ENCODE measurements around the gene ASPSCR1. TPM values are rescaled to one million over a fixed set of nuclear protein-coding genes. Genes with fewer than 3 reads are reported as not detected.

Gene ASPSCR1
- total and polyA plus RNA-seq, 2 donors (not counting 1 experiment from before 2014, with no cell fraction given) = 6.3 to 35.7 TPM

DNA sequence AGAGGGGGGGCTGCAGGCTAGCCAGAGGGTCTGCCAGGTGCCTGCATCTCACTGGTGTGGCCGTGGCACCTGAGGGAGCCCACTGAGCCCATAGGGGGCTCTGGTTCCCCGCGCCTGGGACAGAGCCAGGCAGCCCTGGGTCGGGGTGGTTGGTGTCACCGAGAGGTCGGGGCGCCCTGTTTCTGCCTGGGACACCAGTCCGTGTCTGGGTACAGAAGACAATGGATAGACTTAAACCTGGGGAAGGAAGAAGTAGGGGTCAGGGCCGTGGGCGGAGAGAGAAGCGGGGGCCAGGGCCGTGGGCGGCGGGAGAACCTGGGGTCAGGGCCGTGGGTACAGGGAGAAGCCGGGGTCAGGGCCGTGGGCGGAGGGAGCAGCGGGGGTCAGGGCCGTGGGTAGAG lies 71.1 kb downstream of the ASPSCR1 start:
- H2AFZ ChIP-seq (ENCODE audit: low read length) = no peak overlapping the region
- no peaks in the 10 kb centered on the region for H4K20me1 ChIP-seq (ENCODE audit: control insufficient read depth, extremely low read depth, insufficient read depth, low read length)
- no peak overlapping the region for H3K4me3 ChIP-seq (replicated peaks in 1 of 4; ENCODE audit: control extremely low read depth in 1 of 4, insufficient read depth in 1 of 4, low read depth in 3 of 4, low read length in 4 of 4)
- peaks cover 22% of the 10 kb centered on the region for H3K36me3 ChIP-seq (ENCODE audit: control insufficient read depth, insufficient read depth, low read length)
- H3K27me3 ChIP-seq (ENCODE audit: control insufficient read depth, insufficient read depth, low read length) = no peaks in the 10 kb centered on the region
- no peak overlapping the region for H3K9ac ChIP-seq (ENCODE audit: insufficient read depth, low read length)
- TF ChIP-seq EZH2 (IDR thresholded peaks at IDR 0.05; ENCODE audit: low read length, missing control alignments) = no peak
- no peak for DNase-seq (ENCODE audit: low read depth in 2 of 2)
- H3K9me3 ChIP-seq (ENCODE audit: control insufficient read depth, insufficient read depth, low read depth, low read length) = no peaks in the 10 kb centered on the region
- H3K4me1 ChIP-seq (ENCODE audit: control insufficient read depth, extremely low read depth, insufficient read depth, low read length) = peaks cover 7% of the 10 kb centered on the region
- no peak overlapping the region for H3K4me2 ChIP-seq (ENCODE audit: extremely low read depth, insufficient read depth, low read length)
- peaks cover 17% of the 10 kb centered on the region for H3K79me2 ChIP-seq (ENCODE audit: control insufficient read depth, insufficient read depth, low read length)
- no peak overlapping the region for H3K27ac ChIP-seq (ENCODE audit: insufficient read depth, low read length)

DNA sequence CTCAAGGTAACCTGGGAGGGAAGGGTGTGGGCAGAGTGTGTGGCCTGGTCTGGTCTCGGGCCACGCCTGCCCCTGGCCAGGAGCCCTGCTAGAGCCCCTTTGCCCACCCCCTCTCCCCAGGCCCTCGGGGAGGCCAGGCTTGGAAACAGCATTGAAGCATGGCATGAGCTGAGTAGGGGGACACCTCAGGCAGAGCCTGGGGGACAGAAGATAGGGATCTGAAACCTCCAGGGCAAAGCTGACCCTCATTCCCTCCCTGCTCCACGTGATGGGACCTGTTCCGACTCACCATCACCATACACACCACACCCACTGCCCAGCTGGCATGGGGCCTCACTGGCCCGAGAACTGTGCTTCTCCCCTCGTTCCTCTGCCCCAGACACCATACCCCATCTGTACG lies 71.7 kb downstream of the ASPSCR1 start:
- peaks cover 21% of the 10 kb centered on the region for H3K79me2 ChIP-seq (ENCODE audit: control insufficient read depth, insufficient read depth, low read length)
- no peak overlapping the region for H3K4me2 ChIP-seq (ENCODE audit: extremely low read depth, insufficient read depth, low read length)
- no peak overlapping the region for H3K4me3 ChIP-seq (replicated peaks in 1 of 4; ENCODE audit: control extremely low read depth in 1 of 4, insufficient read depth in 1 of 4, low read depth in 3 of 4, low read length in 4 of 4)
- H3K27ac ChIP-seq (ENCODE audit: insufficient read depth, low read length) = no peak overlapping the region
- H3K9me3 ChIP-seq (ENCODE audit: control insufficient read depth, insufficient read depth, low read depth, low read length) = no peaks in the 10 kb centered on the region
- peaks cover 7% of the 10 kb centered on the region for H3K4me1 ChIP-seq (ENCODE audit: control insufficient read depth, extremely low read depth, insufficient read depth, low read length)
- DNase-seq (ENCODE audit: low read depth in 2 of 2) = no peak
- TF ChIP-seq, protein P1, sequence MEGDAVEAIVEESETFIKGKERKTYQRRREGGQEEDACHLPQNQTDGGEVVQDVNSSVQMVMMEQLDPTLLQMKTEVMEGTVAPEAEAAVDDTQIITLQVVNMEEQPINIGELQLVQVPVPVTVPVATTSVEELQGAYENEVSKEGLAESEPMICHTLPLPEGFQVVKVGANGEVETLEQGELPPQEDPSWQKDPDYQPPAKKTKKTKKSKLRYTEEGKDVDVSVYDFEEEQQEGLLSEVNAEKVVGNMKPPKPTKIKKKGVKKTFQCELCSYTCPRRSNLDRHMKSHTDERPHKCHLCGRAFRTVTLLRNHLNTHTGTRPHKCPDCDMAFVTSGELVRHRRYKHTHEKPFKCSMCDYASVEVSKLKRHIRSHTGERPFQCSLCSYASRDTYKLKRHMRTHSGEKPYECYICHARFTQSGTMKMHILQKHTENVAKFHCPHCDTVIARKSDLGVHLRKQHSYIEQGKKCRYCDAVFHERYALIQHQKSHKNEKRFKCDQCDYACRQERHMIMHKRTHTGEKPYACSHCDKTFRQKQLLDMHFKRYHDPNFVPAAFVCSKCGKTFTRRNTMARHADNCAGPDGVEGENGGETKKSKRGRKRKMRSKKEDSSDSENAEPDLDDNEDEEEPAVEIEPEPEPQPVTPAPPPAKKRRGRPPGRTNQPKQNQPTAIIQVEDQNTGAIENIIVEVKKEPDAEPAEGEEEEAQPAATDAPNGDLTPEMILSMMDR (conservative IDR thresholded peaks at IDR 0.05 in 1 of 2, IDR thresholded peaks at IDR 0.05 in 1 of 2; ENCODE audit: low read depth in 1 of 2, low read length in 2 of 2) = no peak
- TF ChIP-seq EZH2 (IDR thresholded peaks at IDR 0.05; ENCODE audit: low read length, missing control alignments) = no peak
- H3K27me3 ChIP-seq (ENCODE audit: control insufficient read depth, insufficient read depth, low read length) = no peaks in the 10 kb centered on the region
- H2AFZ ChIP-seq (ENCODE audit: low read length) = no peak overlapping the region
- H4K20me1 ChIP-seq (ENCODE audit: control insufficient read depth, extremely low read depth, insufficient read depth, low read length) = no peaks in the 10 kb centered on the region
- no peak overlapping the region for H3K9ac ChIP-seq (ENCODE audit: insufficient read depth, low read length)
- H3K36me3 ChIP-seq (ENCODE audit: control insufficient read depth, insufficient read depth, low read length) = peaks cover 25% of the 10 kb centered on the region

DNA sequence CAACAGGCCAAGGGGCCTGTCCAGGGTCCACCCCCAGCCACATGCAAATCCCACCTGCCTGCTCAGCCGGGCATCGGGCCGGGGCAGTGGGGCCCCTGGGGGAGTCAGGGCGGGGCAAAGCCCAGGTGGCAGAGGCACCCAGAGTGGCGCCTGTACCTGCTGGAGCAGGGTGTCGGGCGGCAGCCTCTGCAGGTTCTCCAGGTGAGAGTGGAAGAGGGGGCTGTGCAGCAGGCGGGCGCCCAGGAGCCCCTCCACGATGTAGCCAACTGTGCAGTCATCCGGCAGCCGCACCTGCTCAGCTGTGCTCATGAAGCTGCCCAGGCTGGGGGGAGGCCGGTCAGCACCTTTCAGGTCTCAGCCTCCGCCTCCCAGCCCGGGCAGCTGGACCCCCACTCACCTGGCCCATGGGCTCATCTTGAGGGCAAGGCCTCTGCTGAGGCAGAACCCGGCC lies 72.1 kb downstream of the ASPSCR1 start:
- Histone ChIP-seq H3K4me1 (ENCODE audit: control insufficient read depth, extremely low read depth, insufficient read depth, low read length) (peaks cover 7% of the 10 kb centered on the region), H4K20me1 (ENCODE audit: control insufficient read depth, extremely low read depth, insufficient read depth, low read length) (no peaks in the 10 kb centered on the region), H3K9ac (ENCODE audit: insufficient read depth, low read length) (no peak overlapping the region), H3K79me2 (ENCODE audit: control insufficient read depth, insufficient read depth, low read length) (peaks cover 21% of the 10 kb centered on the region), H3K9me3 (ENCODE audit: control insufficient read depth, insufficient read depth, low read depth, low read length) (no peaks in the 10 kb centered on the region), H3K27me3 (ENCODE audit: control insufficient read depth, insufficient read depth, low read length) (no peaks in the 10 kb centered on the region), H3K4me3 (replicated peaks in 1 of 4; ENCODE audit: control extremely low read depth in 1 of 4, insufficient read depth in 1 of 4, low read depth in 3 of 4, low read length in 4 of 4) (no peak overlapping the region), H3K4me2 (ENCODE audit: extremely low read depth, insufficient read depth, low read length) (no peak overlapping the region), H2AFZ (ENCODE audit: low read length) (no peak overlapping the region), H3K36me3 (ENCODE audit: control insufficient read depth, insufficient read depth, low read length) (peaks cover 29% of the 10 kb centered on the region), H3K27ac (ENCODE audit: insufficient read depth, low read length) (no peak overlapping the region)
- TF ChIP-seq, protein P1 (conservative IDR thresholded peaks at IDR 0.05 in 1 of 2, IDR thresholded peaks at IDR 0.05 in 1 of 2; ENCODE audit: low read depth in 1 of 2, low read length in 2 of 2) = no peak
- TF ChIP-seq EZH2 (IDR thresholded peaks at IDR 0.05; ENCODE audit: low read length, missing control alignments) = no peak
- no peak for DNase-seq (ENCODE audit: low read depth in 2 of 2)
